GM18526 (cell line): ENCODE data around the gene LAMB1.

ENCODE experiments used
- POLR2A ChIP-seq: IDR thresholded peaks from 3 replicates; pipeline ENCODE4 v1.6.1; 2011; ENCODE audit not compliant: insufficient read length; ENCODE audit errors: extremely low read depth

The LAMB1 gene

DNA sequence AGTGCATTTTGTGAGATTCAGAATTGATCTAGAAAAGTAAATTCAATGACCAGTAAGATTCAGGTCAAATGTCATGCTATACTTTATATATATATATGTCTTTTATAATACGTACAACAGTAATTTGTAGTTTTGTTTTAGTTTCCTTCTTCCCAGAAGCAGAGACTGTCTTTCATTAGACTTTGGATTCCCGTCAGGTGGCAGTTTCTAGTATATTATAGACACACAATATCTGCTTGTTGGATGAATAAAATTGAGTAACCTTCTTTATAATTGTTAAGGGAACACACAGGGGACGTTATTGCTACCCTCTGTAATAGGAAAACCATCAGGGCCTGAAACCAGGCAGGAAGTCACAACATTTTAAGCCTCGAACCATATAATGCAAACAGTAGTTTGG is 5.3 kb upstream of the LAMB1 start:
- TF ChIP-seq POLR2A: no peak

DNA sequence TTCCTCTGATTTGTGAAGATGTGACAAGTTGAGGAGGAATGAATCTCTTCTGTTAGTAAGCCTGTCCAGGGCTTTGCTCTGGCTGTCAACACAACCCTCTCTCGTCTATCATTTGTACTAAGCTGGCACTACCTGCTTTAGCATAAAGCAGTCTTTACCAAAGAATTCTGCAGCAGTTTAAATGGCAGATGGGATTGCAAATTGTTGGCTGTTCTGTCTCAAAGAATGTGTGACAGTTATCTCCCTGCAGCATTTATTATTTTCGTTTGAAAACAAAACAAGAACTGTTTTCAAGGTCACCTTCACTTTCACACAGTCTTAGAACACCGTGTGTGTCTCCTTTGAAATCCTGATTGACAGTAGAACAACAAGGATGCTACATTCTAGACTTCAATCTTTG is 4.8 kb upstream of the LAMB1 start:
- TF ChIP-seq POLR2A: no peak

DNA sequence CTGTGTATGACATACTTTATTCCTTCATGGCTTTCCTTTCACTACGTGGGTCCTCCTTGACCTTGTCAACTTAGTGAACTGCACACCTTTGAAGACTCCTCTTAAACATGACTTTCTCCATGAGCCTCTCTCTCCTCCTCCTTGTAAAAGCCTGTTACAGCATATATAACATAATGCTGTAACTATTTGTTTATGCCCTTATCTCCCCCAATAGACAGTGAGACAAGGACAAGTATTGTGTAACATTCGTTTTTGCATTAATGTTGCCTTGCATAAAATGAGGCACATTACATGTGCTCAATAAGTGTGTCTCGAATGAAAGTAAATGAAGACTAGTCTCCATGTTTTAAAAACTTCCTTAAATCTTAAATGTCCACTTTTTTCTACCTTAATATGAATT is 4.3 kb upstream of the LAMB1 start:
- TF ChIP-seq POLR2A: no peak

DNA sequence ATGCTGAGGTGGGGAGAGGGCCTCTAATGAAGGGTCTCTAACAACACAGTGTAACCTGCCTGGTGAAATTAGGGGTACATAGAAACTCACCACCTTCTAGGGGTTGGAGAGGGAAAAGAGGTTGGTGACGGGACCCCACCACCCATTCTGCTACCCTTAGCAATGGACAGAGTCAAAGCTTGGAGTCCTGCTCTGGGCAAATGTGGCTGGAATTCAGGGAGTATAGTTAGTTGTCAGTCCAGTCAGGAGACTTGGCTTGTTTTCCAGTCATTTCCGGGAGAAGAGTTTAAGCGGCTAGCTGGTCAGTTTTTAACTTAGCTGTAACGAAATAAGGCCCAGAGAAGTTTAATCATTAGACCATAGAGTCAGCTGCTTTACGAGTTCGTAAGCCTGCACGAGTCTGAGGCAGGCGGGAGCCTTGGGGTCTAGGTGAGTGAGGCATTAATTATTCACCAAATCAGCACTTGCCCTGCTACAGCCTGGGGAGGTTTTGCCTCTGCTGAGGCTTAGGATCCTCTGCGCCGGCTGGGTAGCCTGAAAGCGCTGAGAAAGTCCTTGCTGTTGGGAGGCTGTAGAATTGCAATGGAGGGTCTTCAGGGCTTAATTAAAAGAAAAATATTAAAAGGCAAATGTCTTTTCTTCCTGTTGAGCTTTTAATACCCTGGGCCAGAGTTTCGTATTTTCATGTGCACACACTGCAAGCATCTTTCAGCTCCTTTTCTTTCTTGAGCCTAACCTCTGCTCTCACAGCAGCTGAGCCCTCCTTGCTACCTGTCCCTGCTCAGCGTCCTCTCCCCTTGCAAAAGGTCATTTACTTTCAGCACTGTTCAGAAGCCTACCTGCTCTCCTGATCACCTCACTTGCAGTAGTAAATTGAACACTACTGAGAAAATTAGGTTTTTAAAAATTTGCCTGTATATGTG is 1.5 kb upstream of the LAMB1 start:
- no peak for TF ChIP-seq POLR2A

DNA sequence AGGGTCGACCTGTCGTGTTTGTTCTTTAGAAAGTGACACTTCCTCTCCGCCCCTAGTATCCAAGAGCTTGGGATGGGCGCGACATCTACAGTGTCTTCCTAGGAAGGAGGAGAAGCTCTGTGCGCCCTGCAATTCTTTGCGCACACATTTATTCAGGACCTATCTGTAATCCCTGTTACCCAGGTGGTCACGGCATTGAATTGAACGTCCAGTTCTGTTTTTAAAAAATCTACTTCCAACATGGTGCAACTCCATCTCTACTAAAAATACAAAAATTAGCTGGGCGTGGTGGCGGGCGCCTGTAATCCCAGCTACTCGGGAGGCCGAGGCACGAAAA is 606 bp upstream of the LAMB1 start:
- TF ChIP-seq POLR2A: no peak

DNA sequence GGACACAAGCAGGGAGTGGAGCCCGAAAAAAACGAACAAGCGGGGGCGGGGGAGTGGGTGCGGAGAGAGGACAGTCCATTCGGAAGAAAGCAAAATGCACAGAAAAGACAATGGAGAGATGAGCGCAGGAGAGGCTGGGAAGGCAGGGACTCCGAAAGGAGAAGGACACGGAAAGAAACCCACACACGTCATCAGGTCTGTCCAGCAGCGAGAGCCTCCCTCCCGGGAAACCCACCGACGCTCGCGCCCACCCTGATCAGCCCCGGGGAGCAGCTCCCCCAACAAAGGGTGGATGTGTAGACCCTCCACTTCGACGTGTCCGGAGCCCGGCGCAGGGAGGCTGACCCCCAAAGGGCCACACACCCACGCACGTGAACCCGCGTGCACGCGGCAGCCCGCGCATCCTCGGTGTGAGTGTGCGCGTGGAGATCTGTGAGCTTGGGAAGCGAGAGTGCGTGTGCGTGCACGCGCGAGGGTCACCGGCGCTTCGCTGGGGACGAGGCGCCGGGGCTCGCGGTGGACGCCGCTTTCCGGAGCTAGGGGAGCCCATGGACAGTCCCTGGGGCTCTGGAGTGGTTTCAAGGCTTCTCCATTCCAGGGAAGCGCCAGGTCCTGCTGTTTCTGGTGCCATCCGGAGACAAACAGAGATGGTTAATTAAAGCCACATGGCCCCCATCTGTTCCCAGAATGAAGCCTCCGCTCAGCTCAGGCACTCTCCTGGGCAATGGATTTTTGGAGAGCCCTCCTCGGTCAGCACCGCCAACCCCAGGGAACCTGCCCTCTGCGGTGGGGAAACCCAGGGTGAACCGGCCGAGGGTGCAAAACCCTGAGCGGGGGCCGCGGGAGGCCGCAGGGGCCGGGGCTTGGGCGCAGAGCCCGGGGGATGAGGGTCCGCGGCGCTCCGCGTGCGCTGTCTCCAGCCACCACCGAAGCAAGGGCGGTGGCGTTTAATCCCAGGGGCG is 916 bp downstream of the LAMB1 start:
- no peak for TF ChIP-seq POLR2A

DNA sequence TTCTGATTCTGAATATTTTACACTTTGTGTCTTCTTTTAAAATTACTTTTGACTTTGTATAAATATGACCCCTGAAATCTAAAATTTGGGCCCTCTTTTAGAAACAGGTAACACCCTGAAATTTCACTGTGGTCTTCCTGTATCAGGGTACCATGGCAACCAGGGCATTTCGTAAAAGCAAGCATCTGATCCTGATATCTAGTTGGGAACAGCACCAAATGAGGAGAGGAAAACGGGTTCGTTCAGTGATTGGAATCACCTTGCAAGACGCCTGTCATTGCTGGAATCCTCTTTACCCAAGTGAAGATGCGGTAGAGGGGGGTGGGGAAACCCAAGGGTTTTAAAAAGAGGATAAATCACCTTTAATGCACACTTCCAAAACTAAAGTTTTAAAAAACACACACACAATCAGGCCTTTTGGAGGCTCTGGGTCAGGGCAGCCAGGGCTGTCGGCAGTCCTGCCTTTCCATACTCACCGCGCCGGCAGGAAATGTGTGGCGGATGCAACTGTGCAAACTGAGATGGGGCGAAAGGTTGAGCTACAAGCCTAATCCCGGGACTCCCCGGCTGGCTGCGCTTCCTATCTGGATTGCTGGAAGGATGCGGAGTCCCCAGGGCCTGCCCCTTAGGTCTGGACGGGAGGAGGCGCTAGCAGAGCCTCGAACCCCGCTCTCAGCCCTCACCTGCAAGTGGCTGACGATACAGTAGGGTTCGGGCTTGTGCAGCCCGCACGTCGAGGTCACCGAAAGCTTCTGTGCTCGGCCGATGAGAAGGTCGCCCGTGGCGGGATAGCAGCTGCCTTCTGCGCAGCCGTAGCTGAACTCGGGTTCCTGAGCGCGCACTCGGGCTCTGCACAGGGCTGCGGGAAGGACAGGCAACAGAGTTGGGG is 1.8 kb downstream of the LAMB1 start:
- TF ChIP-seq POLR2A: no peak

DNA sequence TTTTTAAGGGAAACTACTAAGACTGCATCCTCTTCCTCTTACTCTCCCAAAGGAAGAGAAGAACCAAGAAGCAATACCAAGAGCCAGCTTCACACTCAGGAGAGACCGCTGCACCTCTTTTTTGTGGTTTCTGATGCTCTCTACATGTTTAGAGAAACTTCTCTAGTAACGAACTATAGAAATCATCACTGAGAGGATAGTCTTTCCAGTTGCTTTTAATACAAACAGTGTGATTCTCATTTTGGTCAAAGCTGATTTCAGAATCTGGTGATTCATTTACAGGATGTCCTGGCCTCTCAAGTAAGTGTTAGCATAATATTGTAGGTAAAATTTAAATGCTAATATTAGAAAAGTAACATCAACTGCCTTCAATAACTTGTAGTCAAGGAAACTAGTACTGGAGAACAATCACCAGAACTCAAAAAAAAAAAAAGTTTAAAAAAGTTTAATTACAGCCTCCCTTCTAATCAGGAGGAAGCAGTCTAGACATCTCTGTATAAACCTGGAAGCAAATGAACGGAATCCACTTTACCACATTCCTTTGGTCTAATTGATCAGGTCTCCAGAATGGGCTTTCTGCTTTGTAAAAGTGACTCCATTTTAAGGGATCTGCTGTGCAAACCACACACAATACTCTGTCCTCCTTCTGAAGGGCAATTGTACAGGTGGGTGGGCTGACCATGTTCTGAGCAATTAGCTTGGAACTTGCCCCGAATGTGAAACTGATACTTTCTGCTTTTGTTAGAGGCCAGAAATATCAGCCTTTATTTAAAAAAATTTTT is 3.0 kb downstream of the LAMB1 start:
- no peak for TF ChIP-seq POLR2A

DNA sequence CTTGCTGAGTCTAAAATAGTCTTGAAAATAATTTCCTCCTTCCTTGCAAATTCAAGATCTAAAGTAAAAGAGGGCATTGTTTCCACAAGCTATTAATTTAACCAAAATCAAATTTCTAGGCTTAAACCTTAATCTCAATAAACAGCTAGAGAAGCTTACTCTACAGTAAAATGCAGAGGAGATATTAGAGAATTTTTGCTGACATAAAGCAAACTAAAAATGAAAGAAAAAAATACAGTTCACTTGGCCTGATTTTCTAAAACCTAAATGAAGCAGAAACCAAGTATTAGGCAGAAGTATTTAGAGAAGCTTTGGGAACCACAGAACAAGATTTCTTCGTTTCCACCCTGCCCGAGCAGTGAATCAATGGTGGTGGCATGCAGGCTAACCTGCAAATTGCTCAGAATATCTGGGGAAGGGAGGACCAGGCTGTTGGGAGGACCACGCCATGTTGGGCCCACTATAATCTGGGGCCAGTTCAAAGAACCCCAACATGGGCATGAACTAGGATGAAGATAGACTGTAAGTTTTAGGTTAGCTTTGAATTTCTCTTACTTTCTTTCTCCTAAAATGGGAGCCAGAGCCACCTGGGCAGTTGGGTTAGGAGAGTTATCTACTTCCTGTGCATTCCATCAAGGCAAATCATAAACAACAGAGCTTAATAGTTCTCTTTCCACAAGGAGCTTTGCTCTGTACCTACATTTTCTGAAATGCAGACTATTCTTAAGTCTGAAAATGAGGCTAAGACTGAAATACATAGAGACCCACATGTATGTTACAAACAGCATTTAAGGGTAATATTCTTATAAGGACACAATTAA is 4.1 kb downstream of the LAMB1 start:
- TF ChIP-seq POLR2A: no peak

DNA sequence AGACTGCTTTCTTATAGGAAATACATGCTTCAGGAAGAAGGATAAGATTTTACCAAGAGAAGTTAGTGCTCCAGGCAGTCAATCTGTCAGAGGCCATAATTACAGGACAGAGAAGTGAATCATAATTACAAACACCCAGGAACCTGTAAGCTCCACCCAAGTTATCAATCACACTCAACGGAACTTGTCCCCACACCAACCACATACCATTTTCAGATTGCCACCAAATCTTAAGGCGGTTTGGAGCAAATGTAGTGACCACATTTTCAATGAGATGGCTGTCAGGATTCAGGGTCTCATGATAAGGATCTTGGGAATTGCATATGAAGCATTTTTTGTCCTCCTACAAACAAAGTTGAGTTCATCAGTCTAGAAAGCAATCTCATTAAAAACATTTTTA is 4.8 kb downstream of the LAMB1 start:
- TF ChIP-seq POLR2A: no peak

DNA sequence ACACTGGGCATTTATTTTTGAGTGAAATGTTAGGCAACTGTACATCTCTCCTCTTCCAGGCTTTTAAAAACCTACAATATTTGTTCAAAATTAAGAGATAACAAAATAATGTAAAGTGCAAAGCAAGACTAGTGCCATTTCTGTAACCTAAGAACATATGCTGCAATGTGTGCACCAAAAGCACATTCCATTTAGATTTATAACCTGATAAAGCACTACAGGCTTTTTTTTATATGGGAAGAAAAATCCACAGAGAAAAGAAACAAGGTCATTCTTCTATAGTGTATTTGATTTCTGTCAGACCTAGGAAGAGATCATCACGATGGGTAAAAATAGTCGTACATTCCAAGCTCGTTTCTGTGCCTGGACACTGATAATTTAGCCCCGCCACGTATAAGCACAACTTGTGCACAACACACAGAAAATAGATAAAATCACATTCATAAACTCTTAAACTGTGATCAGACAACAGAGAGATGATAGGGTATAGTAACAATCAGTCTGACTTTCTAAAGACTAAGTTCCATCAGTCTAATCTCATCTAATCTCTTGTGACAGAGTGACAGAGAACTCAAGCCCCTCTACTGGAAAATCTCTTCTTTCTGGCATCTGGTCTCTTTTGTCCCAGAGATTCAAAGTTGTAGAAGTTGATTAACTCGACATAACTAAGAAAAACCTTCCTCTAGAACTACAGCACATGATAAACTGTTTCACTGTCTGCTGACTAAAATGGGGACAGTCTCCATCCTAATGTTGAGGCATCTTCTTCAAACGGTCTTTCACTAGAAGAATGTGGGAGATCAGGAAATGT is 6.7 kb downstream of the LAMB1 start:
- no peak for TF ChIP-seq POLR2A

DNA sequence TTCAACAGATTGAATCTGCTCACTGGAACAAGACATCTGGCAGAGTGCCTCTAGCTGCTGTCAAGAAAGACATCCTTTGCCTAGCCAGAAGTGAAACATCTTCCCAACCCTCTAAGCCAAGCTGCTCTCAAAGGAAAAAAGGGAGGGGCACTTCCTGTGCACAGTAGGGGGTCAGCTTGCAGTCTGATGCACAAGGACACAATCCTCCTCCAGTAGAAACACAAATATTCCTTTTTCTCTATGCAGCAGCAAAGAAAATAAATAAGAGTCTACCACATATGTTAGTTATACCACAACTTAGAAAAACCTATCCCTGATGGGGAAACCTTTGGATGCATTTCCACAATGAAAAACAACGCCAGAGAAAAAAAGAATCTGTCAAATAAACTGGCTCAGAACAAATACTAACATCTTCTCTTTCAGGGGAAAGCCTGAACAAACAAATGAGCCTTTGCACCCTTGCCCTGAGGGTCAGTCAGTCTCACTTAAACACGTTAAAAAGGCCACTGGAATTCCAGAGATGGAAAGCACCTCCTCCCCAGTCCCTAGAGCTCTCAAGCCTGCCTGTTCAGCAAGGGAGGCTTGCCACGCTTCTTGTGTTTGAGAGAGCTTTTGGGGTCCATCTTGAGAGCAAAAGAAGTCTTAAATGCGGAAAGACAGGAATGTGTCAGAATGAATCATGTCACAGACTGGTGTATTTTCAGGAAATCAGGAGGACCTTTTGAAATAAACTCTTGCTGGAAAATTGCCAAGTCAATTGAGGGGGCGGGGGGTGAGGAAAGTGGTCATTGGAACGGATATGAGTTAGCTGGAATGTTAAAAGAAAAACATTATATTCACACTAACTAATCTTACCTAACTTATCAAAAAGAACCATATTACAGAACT is 7.5 kb downstream of the LAMB1 start:
- TF ChIP-seq POLR2A: no peak
